GM19438 (cell line): ENCODE data around the gene SHKBP1.

Experiments used
- ATAC-seq: cut with Tn5 transposase; IDR thresholded peaks from one replicate; pipeline ENCODE4 v1.9.1; 2021; ENCODE audit warnings: low read depth; ENCODE audit not compliant: unreplicated experiment

Gene SHKBP1

DNA sequence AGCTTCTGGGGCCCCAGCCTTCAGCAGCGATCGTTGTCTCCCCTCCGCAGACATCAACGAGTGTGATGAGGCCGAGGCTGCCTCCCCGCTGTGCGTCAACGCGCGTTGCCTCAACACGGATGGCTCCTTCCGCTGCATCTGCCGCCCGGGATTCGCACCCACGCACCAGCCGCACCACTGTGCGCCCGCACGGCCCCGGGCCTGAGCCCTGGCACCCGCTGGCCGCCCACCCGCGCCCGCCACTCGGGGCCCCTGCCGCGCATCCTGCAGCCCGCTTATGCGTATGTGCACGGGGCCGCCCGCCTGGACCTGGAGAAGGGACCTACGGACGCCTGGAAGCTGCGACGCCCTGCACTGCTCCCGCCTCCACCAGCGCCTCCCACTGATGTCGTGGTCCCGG is 52.7 kb downstream of the SHKBP1 start:
- no peak for ATAC-seq

DNA sequence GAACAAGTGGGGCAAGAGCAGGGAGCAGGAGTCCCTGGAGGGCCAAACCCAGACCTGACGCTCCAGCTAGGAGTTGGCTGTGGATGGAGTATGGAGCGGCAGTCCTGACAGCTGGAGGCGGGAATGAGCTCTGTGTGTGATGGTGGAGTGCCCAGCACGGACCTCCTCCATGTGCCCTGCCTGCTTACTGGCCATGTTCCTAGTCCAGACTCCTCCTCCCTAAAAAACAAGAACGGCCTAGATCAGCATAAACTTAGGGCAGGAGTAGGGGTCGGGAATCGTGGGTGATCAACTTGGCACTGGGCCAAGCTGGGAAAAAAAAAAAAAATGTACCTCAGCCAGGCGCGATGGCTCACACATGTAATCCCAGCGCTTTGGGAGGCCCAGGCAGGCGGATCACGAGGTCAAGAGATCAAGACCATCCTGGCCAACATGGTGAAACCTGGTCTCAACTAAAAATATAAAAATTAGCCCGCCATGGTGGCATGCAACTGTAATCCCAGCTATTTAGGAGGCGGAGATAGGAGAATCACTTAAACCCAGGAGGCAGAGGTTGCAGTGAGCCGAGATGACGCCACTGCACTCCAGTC is 54.0 kb downstream of the SHKBP1 start:
- ATAC-seq: no peak

DNA sequence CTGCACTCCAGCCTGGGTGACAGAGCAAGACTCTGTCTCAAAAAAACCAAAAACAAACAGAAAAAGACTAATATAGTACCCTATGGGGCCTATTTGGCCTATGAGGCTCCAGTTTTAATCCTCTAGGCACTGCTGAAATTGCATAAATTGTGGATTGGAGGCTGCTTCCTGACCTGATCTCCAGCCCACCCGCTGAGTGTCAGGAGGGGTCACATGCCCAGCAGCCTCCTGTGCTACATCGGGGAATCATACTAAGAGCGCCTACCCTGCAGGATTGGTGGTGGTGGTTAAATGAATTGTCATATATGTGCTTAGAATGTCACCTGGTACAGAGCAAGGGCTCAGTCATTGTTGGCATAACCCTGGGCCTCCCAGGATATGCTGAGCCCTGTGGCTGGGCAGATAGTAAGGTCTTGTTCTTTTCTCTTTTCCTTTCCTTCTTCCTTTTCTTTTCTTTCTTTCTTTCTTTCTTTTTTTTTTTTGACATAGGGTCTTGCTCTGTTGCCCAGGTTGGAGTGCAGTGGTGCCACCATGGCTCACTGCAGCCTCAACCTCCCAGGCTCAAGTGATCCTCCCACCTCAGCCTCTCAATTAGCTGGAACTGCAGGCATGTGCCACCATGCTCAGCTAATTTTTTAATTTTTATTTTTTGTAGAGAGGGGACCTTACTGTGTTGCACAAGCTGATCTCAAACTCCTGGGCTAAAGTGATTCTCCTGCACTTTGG is 55.8 kb downstream of the SHKBP1 start:
- ATAC-seq: no peak

DNA sequence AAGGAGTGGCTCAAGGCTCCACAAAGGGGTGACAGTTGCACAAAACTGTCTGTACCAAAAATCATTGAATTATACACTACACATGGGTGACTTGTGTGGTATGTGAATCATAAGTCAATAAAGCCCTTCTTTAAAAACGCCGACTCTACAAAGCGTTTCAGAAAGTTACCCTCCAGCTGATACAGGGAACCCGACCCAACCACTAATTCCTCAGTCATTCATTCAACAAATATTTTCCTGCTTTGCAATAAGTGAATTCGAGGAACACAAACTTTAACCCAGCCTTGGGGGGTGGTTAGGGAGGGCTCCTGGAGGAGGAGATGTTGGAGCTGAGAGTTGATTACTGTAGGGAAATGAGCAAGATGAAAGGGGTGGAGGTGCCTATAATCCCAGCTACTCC is 56.5 kb downstream of the SHKBP1 start:
- ATAC-seq: no peak

DNA sequence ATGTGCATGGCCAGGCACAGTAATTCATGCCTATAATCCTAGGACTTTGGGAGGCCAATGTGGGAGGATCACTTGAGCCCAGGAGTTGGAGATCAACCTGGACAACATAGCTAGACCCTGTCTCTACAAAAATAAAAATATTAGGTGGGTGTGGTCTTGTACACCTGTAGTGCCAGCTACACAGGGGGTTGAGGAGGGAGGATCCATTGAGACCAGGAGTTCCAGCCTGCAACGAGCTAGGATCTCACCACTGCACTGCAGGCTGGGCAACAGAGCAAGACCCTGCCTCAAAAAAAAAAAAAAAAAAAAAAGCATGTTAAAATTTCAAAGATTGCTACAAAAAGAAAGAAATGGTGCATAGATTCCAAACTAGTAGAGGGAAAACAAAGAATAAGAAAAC is 61.7 kb downstream of the SHKBP1 start:
- no peak for ATAC-seq

DNA sequence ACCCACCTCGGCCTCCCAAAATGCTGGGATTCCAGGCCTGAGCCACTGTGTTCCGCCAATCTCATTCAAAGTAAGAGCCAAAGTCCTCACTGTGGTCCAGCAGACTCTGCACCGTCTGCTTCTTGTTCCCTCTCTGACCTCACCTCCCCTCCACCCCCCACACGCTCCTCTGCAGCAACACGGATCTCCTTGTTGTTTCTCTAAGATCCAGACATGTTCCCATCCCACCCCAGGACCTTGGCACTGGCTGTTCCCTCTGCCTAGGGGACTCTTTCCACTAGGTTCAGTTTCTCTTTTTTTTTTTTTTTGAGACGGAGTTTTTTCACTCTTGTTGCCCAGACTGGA is 62.9 kb downstream of the SHKBP1 start:
- no peak for ATAC-seq

DNA sequence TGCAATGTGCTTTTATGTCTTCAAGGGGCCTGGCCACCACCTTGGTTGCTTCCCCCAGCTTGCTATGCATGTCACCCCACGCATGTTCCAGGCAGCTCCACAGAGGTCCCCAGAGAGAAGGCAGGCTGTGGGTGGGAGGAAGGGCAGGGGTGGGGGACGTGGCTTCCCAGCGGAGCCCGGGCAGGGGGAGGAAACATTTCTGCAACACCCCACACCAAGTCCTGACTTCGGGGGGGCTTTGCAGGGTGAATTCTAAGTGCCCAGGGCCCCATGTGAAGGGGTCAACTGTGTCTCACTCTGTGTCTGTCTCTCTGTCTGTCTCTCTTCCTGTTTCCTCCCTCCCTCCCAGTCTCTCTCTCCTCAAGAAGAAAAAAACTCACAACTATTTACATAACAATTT is 64.1 kb downstream of the SHKBP1 start:
- no peak for ATAC-seq
